Spleen (tissue), 11 donors: ENCODE data around the gene TMEM52B. TPM values are rescaled to one million over a fixed set of nuclear protein-coding genes. Genes with fewer than 3 reads are reported as not detected.
A peak's percentile ranks its signal among the peaks of the same experiment; 100 is the strongest.

Experiments
- DNase-seq: peaks from one replicate; pipeline ENCODE4 v3.0.0-alpha.2; 2020
- H3K27ac ChIP-seq, 8 donors: fragments of 200-600 bp; sonication (generic) in 7 of 8; 1 replicate in 4 of 8; 2 replicates in 4 of 8; pipeline versions ENCODE4 v1.5.0 to v1.8.0; 2016 to 2021; ENCODE audit warnings: inconsistent platforms in 4 of 8, mild to moderate bottlenecking in 4 of 8, moderate library complexity in 1 of 8
- H3K27me3 ChIP-seq, 7 donors: fragments of 200-600 bp; sonication (generic) in 6 of 7; replicated peaks in 1 of 7; 1 replicate in 4 of 7; 2 replicates in 3 of 7; pipeline versions ENCODE4 v1.5.0 to v1.8.0; 2016 to 2021; ENCODE audit warnings: inconsistent platforms in 3 of 7, mild to moderate bottlenecking in 1 of 7
- H3K36me3 ChIP-seq, 6 donors: fragments of 200-600 bp; sonication (generic) in 5 of 6; 1 replicate in 4 of 6; 2 replicates in 2 of 6; pipeline versions ENCODE4 v1.5.0 to v1.8.0; 2016 to 2021; ENCODE audit warnings: inconsistent platforms in 2 of 6
- H3K4me1 ChIP-seq, 6 donors: fragments of 200-600 bp; sonication (generic) in 5 of 6; 1 replicate in 3 of 6; 2 replicates in 3 of 6; pipeline versions ENCODE4 v1.5.0 to v1.8.0; 2016 to 2021; ENCODE audit warnings: inconsistent platforms in 3 of 6
- H3K4me3 ChIP-seq, 8 donors: fragments of 200-600 bp; sonication (generic) in 7 of 8; 1 replicate in 4 of 8; 2 replicates in 4 of 8; pipeline versions ENCODE4 v1.5.0 to v1.8.0; 2016 to 2021; ENCODE audit warnings: inconsistent platforms in 4 of 8, mild to moderate bottlenecking in 4 of 8, moderate library complexity in 2 of 8
- H3K9me3 ChIP-seq, 8 donors: fragments of 200-600 bp; sonication (generic) in 7 of 8; 1 replicate in 4 of 8; 2 replicates in 4 of 8; pipeline versions ENCODE4 v1.5.0 to v1.8.0; 2016 to 2021; ENCODE audit warnings: inconsistent platforms in 4 of 8
- POLR2A ChIP-seq, 3 donors: fragments of 450-650 bp; IDR thresholded peaks; one replicate each; pipeline ENCODE4 v1.5.1; 2017; ENCODE audit warnings: antibody characterized with exemption in 3 of 3, mild to moderate bottlenecking in 1 of 3
- POLR2AphosphoS5 ChIP-seq, 3 donors: sonication (generic); formaldehyde crosslinking; IDR thresholded peaks; one replicate each; pipeline ENCODE4 v1.5.1; 2017; ENCODE audit warnings: antibody characterized with exemption in 3 of 3
- WGBS, 5 donors: extraction: QIAGEN DNeasy Blood & Tissue Kit in 3 of 5; methylation state at CpG; one replicate each; pipeline versions ENCODE4 v1.1.5 to v1.1.7; 2013 to 2018; 5-methylcytosine and 5-hydroxymethylcytosine counted together
- intact Hi-C: fragments of 100-400 bp; cut with DNase I; formaldehyde crosslinking; loops from one replicate; pipeline ENCODE4 v1.15.0; 2023; ENCODE audit warnings: low total_unique reads
- polyA plus RNA-seq, 3 donors: library from polyadenylated mRNA; stranded (reverse); fragments of 200-250 nt; gene quantifications; one replicate each; pipeline ENCODE4 v1.2.1, GENCODE V29; 2013
- total RNA-seq, 7 donors: library from RNA; depleted of rRNA in 3 of 7; stranded (reverse); fragments of >200 nt in 3 of 7; fragmentation: NEBNext Ultra II Directional in 4 of 7; extraction: Animal tissue kit (Norgen Biotek cat#: 25700) in 4 of 7; gene quantifications; one replicate each; pipeline versions ENCODE4 v1.1.0 to v1.2.1, GENCODE V29; 2016 to 2021
- TF ChIP-seq, protein P1 (sequence below), 11 experiments: fragments of 200-600 bp in 7 of 11; fragments of 450-650 bp in 4 of 11; sonication (generic) in 4 of 11; IDR thresholded peaks in 8 of 11; conservative IDR thresholded peaks in 3 of 11; 1 replicate in 7 of 11; 2 replicates in 4 of 11; pipeline versions ENCODE4 v1.4.0 to v1.8.0; 2016 to 2021; ENCODE audit warnings: antibody characterized with exemption in 11 of 11, inconsistent platforms in 4 of 11, mild to moderate bottlenecking in 1 of 11
- donor health status: healthy with polysubstance abuse.
- donor health status: DM: no; HTN: no; CAD: no; lungs with moderate emphysema.
- donor health status: DM: no; HTN: no; CAD: no.
- donor health status: Bipolar disorder and iron deficiency.
- donor health status: healthy.
- donor health status: DM: no; HTN: no; CAD: no.
- donor health status: DM: yes; HTN: yes; CAD: no.

TMEM52B gene
- total and polyA plus RNA-seq, 10 donors: 0.06 to 0.40 (median 0.19) TPM; not detected in 7

DNA sequence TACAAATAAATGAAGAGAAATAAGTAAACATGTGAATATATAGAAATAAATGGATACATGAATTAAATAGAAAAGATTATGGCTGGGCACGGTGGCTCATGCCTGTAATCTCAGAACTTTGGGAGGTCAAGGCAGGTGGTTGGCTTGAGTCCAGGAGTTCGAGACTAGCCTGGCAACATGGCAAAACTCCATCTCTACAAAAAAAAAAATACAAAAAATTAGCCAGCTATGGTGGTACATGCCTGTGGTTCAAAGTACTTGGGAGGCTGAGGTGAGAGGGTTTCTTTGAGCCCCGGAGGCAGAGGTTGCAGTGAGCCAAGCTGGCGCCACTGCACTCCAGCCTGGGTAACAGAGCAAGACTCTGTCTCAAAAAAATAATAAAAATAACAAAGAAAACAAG, 43.7 kb upstream of the TMEM52B start:
- intact Hi-C loops: loop anchor here (5.0 kb wide), 1 partner anchor 103 kb away; the partner anchor contains the start of gene CLEC9A
- TF ChIP-seq, protein P1, sequence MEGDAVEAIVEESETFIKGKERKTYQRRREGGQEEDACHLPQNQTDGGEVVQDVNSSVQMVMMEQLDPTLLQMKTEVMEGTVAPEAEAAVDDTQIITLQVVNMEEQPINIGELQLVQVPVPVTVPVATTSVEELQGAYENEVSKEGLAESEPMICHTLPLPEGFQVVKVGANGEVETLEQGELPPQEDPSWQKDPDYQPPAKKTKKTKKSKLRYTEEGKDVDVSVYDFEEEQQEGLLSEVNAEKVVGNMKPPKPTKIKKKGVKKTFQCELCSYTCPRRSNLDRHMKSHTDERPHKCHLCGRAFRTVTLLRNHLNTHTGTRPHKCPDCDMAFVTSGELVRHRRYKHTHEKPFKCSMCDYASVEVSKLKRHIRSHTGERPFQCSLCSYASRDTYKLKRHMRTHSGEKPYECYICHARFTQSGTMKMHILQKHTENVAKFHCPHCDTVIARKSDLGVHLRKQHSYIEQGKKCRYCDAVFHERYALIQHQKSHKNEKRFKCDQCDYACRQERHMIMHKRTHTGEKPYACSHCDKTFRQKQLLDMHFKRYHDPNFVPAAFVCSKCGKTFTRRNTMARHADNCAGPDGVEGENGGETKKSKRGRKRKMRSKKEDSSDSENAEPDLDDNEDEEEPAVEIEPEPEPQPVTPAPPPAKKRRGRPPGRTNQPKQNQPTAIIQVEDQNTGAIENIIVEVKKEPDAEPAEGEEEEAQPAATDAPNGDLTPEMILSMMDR (IDR thresholded peaks at IDR 0.05 in 8 of 11, conservative IDR thresholded peaks at IDR 0.05 in 3 of 11): no peak
- TF ChIP-seq POLR2A (IDR thresholded peaks at IDR 0.05) (no peak), POLR2AphosphoS5 (IDR thresholded peaks at IDR 0.05) (no peak)
- 74 to 88% (median 78%) methylated on average over 4 of the region's 4 CpGs for WGBS, 5 donors

DNA sequence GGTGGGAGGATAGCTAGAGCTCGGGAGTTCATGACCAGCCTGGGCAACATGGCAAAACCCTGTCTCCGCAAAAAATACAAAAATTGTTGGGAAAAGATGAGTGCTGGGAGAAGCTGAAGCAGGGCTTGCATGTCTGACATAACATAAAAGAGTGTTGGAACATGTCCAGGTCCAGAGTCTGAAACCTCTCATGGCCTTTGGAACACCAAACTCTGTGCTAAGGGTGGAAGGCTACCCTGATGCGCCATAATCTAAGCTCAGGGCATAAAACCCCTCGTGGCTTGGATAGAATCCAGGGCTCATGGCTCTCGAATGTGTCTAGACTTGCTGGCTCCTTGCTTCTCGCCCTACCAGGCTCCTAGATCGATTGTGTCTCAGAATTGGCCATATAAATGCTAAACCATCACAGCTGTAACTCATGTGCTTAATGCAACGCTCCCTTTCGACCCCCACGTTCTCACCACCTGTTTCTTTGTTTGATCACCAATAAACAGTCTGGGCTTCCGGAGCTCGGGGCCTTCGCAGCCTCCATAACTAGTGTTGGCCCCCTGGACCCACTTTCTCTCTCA, 42.1 kb upstream of the TMEM52B start:
- Histone ChIP-seq H3K27ac (no peak overlapping the region), H3K36me3 (no peaks in the 10 kb centered on the region), H3K9me3 (no peaks in the 10 kb centered on the region), H3K4me1 (peaks cover 0 to 10% (median 2%) of the 10 kb centered on the region in 6 donors), H3K4me3 (no peak overlapping the region), H3K27me3 (peaks cover 0 to 26% (median 0%) of the 10 kb centered on the region in 7 donors)
- no peak for TF ChIP-seq POLR2A (IDR thresholded peaks at IDR 0.05)
- TF ChIP-seq, protein P1 (IDR thresholded peaks at IDR 0.05 in 8 of 11, conservative IDR thresholded peaks at IDR 0.05 in 3 of 11): no peak
- TF ChIP-seq POLR2AphosphoS5 (IDR thresholded peaks at IDR 0.05): no peak
- no peak for DNase-seq
- 78 to 91% (median 82%) methylated on average over 13 of the region's 13 CpGs for WGBS, 5 donors
- intact Hi-C loops: loop anchor here (5.0 kb wide), 1 partner anchor 104 kb away; the partner anchor contains the start of gene CLEC9A

More for the DNA sequence above, 43.7 kb upstream of the TMEM52B start:
- Histone ChIP-seq H3K4me3 (no peak overlapping the region), H3K36me3 (no peaks in the 10 kb centered on the region), H3K27ac (no peak overlapping the region), H3K4me1 (peaks cover 0 to 26% (median 14%) of the 10 kb centered on the region in 6 donors), H3K27me3 (peaks cover 0 to 22% (median 0%) of the 10 kb centered on the region in 7 donors), H3K9me3 (no peaks in the 10 kb centered on the region)
- DNase-seq: no peak

DNA sequence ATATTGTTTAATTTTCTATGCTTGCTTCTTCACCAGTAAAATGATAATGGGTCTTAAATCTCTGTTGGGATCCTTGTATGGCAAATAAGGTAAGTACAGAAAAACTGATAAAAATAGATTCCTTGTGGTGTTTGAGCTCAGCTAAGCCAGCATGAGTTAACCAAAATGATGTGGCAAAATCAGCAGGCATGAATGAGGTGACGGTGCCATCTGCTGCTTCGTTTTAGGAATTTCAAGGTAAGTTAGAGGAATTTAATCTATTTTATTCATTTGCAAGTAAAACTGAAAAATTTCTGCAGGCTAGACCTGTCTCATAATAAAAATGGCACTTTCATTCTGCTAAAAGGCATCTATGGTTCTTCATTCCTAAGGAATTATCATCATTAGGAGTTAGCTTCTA, 38.8 kb upstream of the TMEM52B start:
- Histone ChIP-seq H3K4me1 (peaks cover 0 to 9% (median 2%) of the 10 kb centered on the region in 6 donors), H3K27me3 (peaks cover 0 to 24% (median 0%) of the 10 kb centered on the region in 7 donors), H3K9me3 (no peaks in the 10 kb centered on the region), H3K4me3 (no peak overlapping the region), H3K36me3 (no peaks in the 10 kb centered on the region), H3K27ac (no peak overlapping the region)
- DNase-seq: no peak
- WGBS, 5 donors: 5 to 9% (median 6%) methylated on average over 2 of the region's 2 CpGs
- intact Hi-C loops: no loop called here
- TF ChIP-seq POLR2AphosphoS5 (IDR thresholded peaks at IDR 0.05): no peak
- TF ChIP-seq, protein P1 (IDR thresholded peaks at IDR 0.05 in 8 of 11, conservative IDR thresholded peaks at IDR 0.05 in 3 of 11): peak; percentile 25 to 77 (median 56)

DNA sequence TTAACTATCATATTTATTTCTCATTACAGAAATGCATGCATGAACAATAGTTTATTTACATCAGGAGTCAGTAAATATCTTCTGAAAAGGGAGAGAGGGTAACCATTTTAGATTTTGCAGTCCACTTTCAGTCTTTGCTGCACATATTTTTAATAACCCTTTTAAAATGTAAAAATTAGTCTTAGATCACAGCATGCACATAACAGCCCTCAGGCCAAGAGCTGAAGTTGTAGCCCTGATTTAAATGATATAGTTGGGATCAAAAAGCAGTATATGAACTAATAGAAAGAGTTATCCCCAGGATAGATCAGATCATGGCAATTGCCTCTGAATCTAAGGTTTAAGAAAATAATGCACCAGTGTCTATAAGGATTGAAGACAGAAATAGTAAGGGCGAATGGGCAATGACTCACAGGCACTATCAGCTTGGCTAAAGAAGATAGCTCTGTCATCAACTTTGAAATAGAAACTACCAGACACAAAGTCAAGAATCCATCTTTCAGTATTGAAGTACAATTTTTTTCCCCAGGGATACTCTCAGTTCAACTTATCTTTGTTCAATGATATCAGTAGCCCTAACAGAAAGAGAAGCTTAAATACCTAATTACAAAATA, 35.7 kb upstream of the TMEM52B start:
- TF ChIP-seq, protein P1 (IDR thresholded peaks at IDR 0.05 in 8 of 11, conservative IDR thresholded peaks at IDR 0.05 in 3 of 11): no peak
- no peak for TF ChIP-seq POLR2A (IDR thresholded peaks at IDR 0.05)
- peaks cover 0 to 9% (median 2%) of the 10 kb centered on the region in 6 donors for H3K4me1 ChIP-seq
- H3K27ac ChIP-seq: no peak overlapping the region
- peaks cover 0 to 18% (median 0%) of the 10 kb centered on the region in 7 donors for H3K27me3 ChIP-seq
- no peak for DNase-seq
- H3K4me3 ChIP-seq: no peak overlapping the region
- intact Hi-C loops: no loop called here
- WGBS, 5 donors: 0 to 32% (median 0%) methylated on average over 1 of the region's 1 CpG
- peaks cover 0 to 4% (median 0%) of the 10 kb centered on the region in 8 donors for H3K9me3 ChIP-seq
- no peaks in the 10 kb centered on the region for H3K36me3 ChIP-seq
